ENCODE data around the gene MIX23. TPM values are rescaled to one million over a fixed set of nuclear protein-coding genes. Genes with fewer than 3 reads are reported as not detected.

MIX23 gene
- polyA plus RNA-seq, 4 donors = 33.8 to 74.2 (median 57.3) TPM

DNA sequence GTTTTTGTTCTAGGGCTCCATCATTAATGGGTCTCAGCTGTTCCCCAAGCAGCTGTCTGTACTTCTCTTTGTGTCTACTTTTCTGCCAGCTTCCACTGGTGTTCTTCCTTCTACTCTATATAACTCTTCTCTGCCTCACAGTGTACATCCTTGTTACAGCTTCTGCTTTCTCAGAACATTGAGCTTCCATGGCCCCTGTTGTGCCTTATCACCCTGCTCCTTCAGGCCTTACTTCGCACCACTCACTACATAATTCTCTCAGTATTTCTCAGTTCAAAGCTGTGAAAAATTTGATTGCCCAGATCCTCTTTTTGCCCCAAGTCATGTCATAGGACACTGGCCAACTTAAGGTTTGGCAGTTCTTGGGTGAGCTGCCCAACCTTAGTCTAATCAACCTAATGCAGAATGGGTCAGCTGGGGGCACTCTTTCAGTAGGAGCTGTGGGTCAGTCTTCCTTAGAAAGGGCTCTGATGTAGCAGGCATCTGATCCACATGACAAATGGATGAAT lies 29.1 kb downstream of the MIX23 start:
- DNase-seq (ENCODE audit: low read depth in 4 of 4, low spot score in 3 of 4) = no peak

DNA sequence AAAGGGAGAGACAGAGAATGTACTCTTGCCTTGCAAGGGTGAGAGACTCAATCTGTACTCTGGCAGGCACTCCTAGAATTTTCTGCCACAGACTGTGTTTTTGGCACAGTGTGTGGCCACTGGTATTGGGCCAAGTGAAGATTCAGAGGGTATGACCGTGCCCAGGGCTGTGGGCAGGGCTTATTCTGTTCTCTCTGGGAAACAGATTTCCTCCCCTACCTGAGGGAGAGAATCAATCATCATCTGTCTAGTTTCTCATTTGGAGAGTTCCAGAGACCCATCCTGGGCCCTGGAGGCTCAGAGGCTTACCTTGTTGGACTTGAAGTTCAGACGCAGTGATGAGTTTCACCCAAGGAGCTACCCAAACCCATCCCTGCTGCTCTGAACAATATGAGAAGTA lies 29.8 kb downstream of the MIX23 start:
- DNase-seq (ENCODE audit: low read depth in 4 of 4, low spot score in 3 of 4) = no peak

DNA sequence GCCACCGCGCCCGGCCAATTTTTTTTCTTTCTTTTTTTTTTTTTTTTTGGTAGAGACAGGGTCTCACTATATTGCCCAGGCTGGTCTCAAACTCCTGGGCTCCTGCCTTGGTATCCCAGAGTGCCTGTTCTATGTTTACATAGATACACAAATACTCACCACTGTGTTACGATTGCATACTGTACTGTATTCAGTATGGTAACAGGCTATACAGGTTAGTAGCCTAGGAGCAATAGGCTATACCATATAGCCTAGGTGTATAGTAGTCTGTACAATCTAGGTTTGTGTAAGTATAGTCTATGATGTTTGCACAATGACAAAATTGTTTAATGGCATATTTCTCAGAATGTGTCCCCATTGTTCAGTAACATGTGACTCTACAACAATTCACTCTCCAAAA lies 31.4 kb downstream of the MIX23 start:
- no peak for DNase-seq (ENCODE audit: low read depth in 4 of 4, low spot score in 3 of 4)

DNA sequence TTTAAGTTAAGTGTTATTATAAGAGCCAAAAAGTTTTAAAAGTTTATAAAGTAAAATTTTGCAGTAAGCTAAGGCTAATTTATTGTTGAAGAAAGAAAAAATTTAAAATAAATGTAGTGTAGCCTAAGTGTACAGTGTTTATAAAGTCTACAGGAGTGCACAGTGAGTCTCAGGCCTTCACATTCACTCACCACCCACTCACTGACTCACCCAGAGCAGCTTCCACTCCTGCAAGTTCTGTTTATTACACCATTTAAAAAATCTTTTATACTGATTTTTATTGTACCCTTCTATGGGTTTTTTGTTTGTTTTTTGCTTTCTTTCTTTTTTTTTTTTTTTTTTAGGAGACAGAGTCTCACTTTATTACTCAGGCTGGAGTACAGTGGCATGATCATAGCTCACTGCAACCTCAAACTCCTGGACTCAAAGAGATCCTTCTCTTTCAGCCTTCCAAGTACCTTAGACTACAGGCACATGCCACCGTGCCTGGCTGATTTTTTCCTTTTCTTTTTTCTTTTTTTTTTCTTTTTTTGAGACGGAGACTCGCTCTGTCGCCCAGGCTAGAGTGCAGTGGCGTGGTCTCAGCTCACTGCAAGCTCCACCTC lies 32.1 kb downstream of the MIX23 start:
- DNase-seq (ENCODE audit: low read depth in 4 of 4, low spot score in 3 of 4) = no peak

DNA sequence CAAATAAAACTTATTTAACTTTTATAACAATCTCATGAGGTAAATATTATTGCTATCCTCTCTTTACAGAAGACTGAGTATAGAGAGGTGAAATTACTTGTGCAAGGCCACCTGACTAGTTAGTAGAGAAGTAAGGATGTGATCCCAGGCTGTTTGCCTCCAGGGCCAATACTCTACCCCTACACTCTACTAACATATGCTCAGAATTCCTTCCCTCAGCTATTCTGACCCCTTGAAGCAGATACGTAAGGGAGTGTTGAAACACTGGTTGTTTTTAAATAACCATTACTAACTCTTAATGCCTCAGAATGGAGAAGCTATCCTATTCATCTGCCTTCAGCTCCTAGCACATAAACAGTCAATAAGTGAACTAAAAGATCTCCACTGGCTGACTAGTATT lies 33.9 kb downstream of the MIX23 start:
- no peak for DNase-seq (ENCODE audit: low read depth in 4 of 4, low spot score in 3 of 4)

DNA sequence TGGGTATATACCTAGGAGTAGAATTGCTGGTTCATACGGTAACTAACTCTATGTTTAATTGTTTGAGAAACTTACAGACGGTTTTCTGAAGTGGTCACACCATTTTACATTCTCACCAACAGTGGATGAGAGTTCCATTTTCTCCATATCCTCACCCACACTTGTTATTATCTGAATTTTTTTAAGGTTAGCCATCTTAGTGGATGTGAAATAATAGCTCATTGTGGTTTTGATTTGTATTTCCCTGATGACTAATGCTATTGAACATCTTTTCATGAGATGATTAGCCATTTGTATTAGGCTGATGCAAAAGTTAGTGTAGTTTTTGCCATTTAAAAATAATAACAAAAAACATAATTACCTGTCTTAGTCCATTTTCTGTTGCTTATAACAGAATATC lies 39.4 kb downstream of the MIX23 start:
- no peak for DNase-seq (ENCODE audit: low read depth in 4 of 4, low spot score in 3 of 4)

DNA sequence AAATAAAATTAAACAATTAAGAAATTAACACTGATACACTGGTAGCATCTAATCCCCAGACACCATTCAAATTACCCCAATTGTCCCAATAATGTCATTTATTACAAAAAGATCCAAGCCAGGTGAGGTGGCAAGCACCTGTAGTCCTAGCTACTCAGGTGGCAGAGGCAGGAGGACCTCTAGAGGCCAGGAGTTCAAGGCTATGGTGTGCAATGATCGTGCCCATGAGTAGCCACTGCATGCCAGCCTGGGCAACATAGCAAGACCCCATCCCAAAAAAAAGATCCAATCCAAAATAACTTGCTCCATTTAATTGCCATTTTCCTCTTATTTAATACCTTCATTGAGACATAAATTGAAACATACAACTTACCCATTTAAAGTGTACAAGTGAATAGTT lies 40.2 kb downstream of the MIX23 start:
- no peak for DNase-seq (ENCODE audit: low read depth in 4 of 4, low spot score in 3 of 4)

DNA sequence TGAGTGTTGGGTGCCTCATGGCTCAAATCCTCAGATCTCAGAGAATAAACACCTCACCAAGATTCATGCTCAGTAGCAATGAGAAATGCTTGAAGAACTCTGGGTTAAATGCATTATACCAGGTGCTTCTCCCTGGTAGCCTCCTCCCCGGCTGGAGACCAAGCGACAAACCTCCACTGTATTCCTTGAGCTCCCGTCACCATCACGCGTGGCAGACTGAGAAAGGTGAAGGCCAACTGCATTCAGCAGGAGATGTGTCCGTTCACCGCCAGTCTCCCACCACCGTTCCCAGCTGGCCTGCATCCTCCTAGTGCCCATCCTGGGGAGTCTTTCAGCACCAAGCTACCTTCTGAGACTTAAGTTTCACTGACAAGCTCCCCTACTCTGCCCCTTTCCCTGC lies 50.5 kb downstream of the MIX23 start:
- DNase-seq (ENCODE audit: low read depth in 4 of 4, low spot score in 3 of 4) = no peak

DNA sequence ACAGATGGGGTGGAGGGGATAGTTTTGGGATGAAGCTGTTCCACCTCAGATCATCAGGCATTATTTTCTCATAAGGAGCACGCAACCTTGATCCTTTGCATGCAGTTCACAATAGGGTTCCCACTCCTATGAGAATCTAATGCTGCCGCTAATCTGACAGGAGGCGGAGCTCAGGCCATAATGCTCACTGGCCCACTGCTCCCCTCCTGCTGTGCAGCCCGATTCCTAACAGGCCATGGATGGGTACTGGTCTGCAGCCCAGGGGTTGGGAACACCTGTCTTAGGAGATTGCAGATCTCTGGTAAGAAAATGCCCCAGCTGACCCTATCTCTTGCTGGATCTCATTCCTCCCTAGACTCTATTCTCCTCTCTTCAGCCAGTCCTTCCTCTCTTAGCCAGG lies 51.1 kb downstream of the MIX23 start:
- DNase-seq (ENCODE audit: low read depth in 4 of 4, low spot score in 3 of 4) = no peak

DNA sequence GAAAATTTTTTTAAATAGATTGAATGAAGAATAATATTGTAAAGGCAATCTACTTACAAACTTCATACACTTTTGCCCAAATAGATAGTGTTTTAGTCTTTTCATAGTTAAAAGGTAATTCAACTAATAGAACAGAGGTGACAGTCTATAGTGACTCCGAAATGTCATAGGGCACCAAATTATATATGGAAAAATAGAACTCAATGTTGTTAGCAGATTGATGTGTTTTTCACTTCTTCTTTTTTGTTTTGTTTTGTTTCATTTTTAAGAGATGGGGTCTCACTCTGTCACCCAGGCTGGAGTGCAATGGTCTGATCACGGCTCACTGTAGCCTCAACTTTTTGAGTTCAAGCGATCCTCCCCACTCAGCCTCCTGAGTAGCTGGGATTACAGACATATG lies 57.3 kb downstream of the MIX23 start:
- DNase-seq (ENCODE audit: low read depth in 4 of 4, low spot score in 3 of 4) = no peak

DNA sequence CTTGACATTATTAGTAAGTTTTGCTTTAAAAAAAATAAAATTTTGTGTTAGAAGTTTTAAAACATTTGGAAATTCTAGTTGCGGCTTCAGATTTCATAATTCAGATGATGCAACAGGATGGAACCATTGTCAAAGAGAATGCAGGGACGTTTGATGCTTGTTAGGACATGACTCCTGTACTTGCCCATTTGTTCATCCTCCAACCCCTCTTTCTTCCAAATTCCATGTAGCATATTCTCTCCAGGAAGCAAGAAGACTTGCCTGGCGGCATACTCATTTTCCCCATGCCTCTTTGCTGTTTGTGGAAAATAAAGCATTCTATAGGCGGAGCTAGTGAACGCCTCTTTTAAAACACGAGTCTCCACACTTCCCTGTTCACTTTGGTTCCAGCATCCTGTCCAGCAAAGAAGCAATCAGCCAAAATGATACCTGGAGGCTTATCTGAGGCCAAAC lies 58.1 kb downstream of the MIX23 start, which contains the start of gene CSTA:
CSTA (plus strand) TSS at position 378 of the 453 bp plus-strand sequence; CDS start at position 423, 45 bp downstream.
- no peak for DNase-seq (ENCODE audit: low read depth in 4 of 4, low spot score in 3 of 4)

DNA sequence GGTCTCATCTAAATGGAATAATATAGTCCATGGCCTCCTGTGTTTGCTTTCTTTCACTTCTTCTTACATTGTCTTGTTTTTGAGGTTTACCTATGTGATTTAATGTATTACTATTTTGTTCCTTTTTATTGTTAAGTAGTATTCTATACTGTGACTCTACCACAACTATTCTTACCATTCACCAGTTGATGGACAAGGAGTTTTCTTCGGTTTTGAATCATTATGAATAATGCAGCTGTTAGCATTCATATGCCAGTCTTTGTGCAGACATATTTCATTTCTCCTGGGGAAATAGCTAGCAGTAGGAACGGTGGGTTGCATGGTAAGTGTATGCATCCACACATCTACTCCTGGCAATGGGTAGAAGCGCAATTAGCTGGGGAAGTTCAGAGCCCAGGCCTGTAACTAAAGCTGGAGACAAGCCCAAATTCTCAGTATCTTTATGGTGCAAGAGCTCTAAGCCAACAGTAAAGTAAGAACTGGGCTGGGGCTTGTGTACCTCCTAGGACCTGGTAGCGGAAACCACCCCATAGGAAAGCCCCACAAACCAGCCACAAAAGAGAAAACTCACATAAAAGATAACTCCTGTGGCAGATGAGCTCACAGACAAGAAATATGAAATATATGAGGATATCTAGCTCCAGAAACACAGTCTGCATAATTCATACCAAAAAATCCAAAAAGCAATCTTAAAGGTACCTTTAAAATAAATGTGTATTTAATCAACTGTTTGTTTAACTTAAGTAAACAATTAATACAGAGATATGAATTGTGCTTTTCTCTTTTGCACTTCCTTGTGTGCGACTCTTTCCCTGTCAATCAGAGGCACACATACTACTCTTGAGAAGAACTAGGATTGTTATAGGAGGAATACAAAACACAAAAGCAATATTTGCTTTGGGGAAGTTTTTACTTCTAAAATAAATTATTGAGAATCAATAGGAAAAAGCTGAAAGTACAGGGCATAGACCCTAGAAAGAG lies 60.6 kb downstream of the MIX23 start:
- no peak for DNase-seq (ENCODE audit: low read depth in 4 of 4, low spot score in 3 of 4)

DNA sequence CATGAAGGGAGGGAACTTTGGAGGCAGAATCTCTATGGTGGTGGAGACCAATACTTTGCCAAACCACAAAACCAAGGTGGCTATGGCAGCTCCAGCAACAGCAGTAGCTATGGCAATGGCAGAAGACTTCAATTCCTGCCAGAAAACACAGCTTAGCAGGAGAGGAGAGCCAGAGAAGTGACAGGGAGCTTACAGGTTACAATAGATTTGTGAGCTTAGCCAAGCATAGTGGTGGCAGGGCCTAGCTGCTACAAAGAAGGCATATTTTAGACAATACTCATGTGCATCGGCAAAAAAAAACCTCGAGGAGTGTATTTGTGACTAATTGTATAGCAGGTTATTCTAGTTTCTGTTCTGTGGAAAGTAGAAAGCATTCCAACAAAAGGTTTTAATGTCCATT lies 64.4 kb downstream of the MIX23 start:
- DNase-seq (ENCODE audit: low read depth in 4 of 4, low spot score in 3 of 4) = no peak

DNA sequence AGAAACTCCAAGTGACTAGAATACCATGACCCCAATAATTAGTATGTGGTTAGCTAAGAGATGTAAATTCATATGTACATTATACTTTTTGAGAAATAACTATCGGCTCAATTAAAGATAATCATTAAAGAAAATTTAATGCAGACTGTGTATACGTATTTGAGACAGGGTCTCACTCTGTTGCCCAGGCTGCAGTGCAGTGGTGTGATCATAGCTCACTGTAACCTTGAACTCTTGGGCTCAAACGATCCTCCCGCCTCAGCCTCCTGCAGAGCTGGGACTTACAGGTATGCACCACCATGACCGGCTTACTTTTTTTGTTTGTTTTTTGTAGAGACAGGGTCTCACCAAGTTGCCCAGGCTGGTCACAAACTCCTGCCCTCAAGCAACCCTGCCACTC lies 66.7 kb downstream of the MIX23 start:
- no peak for DNase-seq (ENCODE audit: low read depth in 4 of 4, low spot score in 3 of 4)

DNA sequence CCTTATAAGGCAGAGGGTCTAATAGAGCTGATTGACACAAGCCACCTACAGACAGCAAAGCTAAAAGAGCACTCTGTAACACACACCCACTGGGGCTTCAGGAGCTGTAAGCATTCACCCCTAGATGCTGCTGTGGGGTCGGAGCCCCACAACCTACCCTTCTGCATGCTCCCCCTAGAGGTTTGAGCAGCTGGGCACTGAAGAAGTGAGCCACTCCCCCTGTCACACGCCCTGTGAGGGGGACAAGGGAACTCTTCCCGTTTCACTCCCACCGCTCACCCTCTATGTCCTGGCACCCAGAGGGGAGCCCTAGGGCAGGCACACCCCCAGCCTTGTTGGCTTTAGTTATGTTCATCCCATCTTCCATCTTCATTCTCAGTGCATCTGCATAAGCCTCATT lies 67.4 kb downstream of the MIX23 start:
- no peak for DNase-seq (ENCODE audit: low read depth in 4 of 4, low spot score in 3 of 4)

DNA sequence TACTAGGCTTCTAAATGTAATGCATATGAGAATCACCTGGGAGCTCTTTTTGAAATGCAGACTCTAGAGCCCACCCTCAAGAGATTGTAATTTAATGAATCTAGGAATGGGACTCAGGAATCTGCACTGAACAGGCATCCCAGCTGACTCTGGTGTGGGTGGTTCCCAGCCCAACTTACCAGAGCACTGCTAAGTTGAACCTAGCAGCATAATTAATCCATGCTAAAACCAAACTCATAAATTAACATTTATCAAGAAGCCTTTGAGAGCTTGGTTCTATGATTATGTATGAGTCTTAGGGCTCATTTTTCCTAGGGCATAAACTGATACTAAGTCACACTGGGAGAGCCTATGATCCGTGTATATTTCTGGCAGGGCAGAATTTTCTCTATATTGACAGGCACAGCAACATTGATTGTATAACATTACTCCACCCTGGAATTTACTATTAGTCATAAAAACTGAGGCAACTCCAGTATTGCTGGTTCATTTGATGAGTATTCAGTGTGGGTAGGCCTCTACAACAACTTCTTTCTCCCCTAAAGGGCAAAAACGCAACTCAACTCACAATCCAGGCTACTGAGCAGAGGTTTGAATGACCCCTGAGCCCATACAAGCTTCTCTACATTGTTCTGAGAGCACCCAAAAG lies 68.7 kb downstream of the MIX23 start:
- no peak for DNase-seq (ENCODE audit: low read depth in 4 of 4, low spot score in 3 of 4)

DNA sequence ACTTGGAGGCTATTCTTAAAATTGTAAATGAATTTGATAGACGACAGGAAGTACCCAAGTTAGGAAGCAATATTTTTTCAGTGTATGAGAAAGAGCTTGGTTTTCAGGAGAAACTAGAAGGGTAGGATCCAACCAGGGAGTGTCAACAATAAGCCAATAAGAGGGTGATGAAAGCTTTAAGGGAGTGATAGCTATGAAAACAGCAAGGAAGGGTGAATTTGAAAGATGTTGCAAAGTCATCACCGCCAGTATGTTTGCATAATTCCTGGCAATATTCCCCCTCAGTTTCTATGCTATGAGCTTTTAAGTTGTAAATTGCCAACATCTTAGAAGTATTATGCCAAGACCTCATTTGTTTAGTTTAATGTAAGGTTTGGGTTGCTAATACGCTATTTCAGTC lies 69.8 kb downstream of the MIX23 start:
- DNase-seq (ENCODE audit: low read depth in 4 of 4, low spot score in 3 of 4) = no peak

DNA sequence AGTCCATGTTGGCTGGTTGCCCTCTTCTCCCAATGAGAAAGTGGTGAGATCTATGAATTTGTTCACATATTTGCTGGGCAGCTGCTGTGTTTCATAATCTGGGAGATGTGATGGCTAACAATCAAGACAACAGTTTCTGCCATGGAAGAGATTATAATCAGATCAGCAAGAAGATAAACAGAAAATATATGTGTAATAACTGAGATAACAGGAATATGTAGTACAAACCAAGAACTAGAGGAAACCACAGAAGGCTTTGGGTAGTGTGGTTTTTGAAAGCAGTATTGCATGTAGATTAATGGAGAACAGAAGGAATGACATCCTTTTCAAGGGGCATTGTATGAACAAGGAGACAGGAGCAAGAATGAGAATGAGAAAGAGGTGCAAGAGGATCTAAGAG lies 70.2 kb downstream of the MIX23 start:
- no peak for DNase-seq (ENCODE audit: low read depth in 4 of 4, low spot score in 3 of 4)

DNA sequence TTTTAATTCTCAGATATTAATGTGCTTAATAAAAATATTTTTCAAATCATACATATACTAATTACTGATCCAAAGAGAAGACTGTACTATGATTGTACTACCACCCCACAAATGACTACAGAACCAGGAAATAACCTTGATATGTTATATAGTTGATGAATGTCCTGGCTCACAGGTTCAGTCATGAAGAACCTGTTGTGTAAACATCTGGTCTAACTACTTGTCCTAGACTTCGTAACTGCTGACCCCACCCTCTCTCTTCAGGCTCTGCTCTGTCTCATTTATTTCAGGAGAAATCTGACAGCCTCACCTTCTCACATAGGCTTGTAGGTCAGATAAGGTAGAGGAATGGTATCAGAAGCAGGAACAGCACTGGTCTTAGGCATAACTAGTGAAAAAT lies 72.7 kb downstream of the MIX23 start:
- no peak for DNase-seq (ENCODE audit: low read depth in 4 of 4, low spot score in 3 of 4)
